IMR-90 (cell line): ENCODE measurements around the gene MYT1. TPM values are rescaled to one million over a fixed set of nuclear protein-coding genes. Genes with fewer than 3 reads are reported as not detected.
A peak's percentile ranks its signal among the peaks of the same experiment; 100 is the strongest.

Experiments used
- ATAC-seq: fragments of 200-7000 bp; cut with Tn5 transposase; 2 replicates; pipeline ENCODE4 v1.9.1; 2020; ENCODE audit warnings: low read depth, mild to moderate bottlenecking, moderate library complexity
- BruUV-seq: library from RNA; stranded (reverse); fragments of 400-500 nt; replicated peaks from 2 replicates; lab custom pipeline; 2021; lab: Mats Ljungman, UMichigan
- CTCF ChIA-PET: fragments of 300-600 bp; formaldehyde crosslinking; extraction: SDS; loops from one replicate; lab custom pipeline; 2021; ENCODE audit warnings: antibody characterized with exemption; lab: Yijun Ruan, JAX
- POLR2A ChIA-PET: fragments of 300-600 bp; sonication (Branson Sonifier 250); formaldehyde crosslinking; loops from one replicate; lab custom pipeline; 2022; ENCODE audit warnings: antibody characterized with exemption; ENCODE audit not compliant: unreplicated experiment; lab: Charles Lee
- DNase-seq: peaks from one replicate; pipeline ENCODE4 v3.0.0; 2013
- H2AFZ ChIP-seq: replicated peaks from 2 replicates; pipeline ENCODE3; 2013; ENCODE audit warnings: low read length, mild to moderate bottlenecking; ENCODE audit not compliant: poor library complexity
- H2AK5ac ChIP-seq: 2 replicates; pipeline ENCODE4 v1.6.1; 2013; ENCODE audit warnings: low read depth, low read length, inconsistent platforms
- H2AK9ac ChIP-seq: replicated peaks from 2 replicates; pipeline ENCODE3; 2013; ENCODE audit warnings: mild to moderate bottlenecking, low read depth, low read length, moderate library complexity; ENCODE audit not compliant: poor library complexity
- H2BK120ac ChIP-seq: 2 replicates; pipeline ENCODE4 v1.6.1; 2013; ENCODE audit warnings: low read depth, low read length, inconsistent platforms
- H2BK15ac ChIP-seq: 3 replicates; pipeline ENCODE4 v1.6.1; 2013; ENCODE audit warnings: low read depth, low read length, inconsistent platforms
- H2BK20ac ChIP-seq: 2 replicates; pipeline ENCODE4 v1.6.1; 2013; ENCODE audit warnings: low read depth, mild to moderate bottlenecking, inconsistent platforms, low read length, moderate library complexity
- H2BK5ac ChIP-seq: 2 replicates; pipeline ENCODE4 v1.6.1; 2013; ENCODE audit warnings: mild to moderate bottlenecking, low read depth, low read length, inconsistent platforms; ENCODE audit not compliant: poor library complexity, severe bottlenecking
- H3K14ac ChIP-seq: replicated peaks from 2 replicates; pipeline ENCODE4 v1.6.1; 2013; ENCODE audit warnings: low read depth, low read length, inconsistent platforms
- H3K18ac ChIP-seq: 2 replicates; pipeline ENCODE4 v1.6.1; 2013; ENCODE audit warnings: low read depth, low read length, control low read depth
- H3K23ac ChIP-seq: 2 replicates; pipeline ENCODE4 v1.6.1; 2013; ENCODE audit warnings: low read depth, low read length, inconsistent platforms
- H3K27ac ChIP-seq: 2 replicates; pipeline ENCODE4 v1.5.1; 2013; ENCODE audit warnings: mild to moderate bottlenecking, control low read depth, low read length; ENCODE audit not compliant: insufficient read depth
- H3K27me3 ChIP-seq: 2 replicates; pipeline ENCODE4 v1.6.1; 2013; ENCODE audit warnings: low read length; ENCODE audit not compliant: control insufficient read depth, insufficient read depth
- H3K36me3 ChIP-seq: 2 replicates; pipeline ENCODE4 v1.6.1; 2013; ENCODE audit warnings: low read length, mixed read lengths; ENCODE audit not compliant: control insufficient read depth, insufficient read depth
- H3K4ac ChIP-seq: 2 replicates; pipeline ENCODE4 v1.6.1; 2013; ENCODE audit warnings: low read depth, low read length, inconsistent platforms
- H3K4me1 ChIP-seq: 2 replicates; pipeline ENCODE4 v1.6.1; 2013; ENCODE audit warnings: low read length, mixed read lengths; ENCODE audit not compliant: control insufficient read depth, insufficient read depth
- H3K4me2 ChIP-seq: 2 replicates; pipeline ENCODE4 v1.6.1; 2013; ENCODE audit warnings: low read depth, mild to moderate bottlenecking, control low read depth, low read length, moderate library complexity
- H3K4me3 ChIP-seq: 2 replicates; pipeline ENCODE4 v1.5.1; 2013; ENCODE audit warnings: low read depth, mild to moderate bottlenecking, control low read depth, low read length, moderate library complexity; ENCODE audit not compliant: insufficient read depth
- H3K56ac ChIP-seq: 2 replicates; pipeline ENCODE4 v1.6.1; 2013; ENCODE audit warnings: low read length, inconsistent platforms; ENCODE audit not compliant: insufficient read depth; ENCODE audit errors: extremely low read depth
- H3K79me1 ChIP-seq, 2 experiments: 2 replicates each; pipeline ENCODE4 v1.6.1; 2013; ENCODE audit warnings: low read length in 2 of 2, inconsistent platforms in 1 of 2, low read depth in 1 of 2
- H3K9ac ChIP-seq: 2 replicates; pipeline ENCODE4 v1.6.1; 2013; ENCODE audit warnings: low read depth, low read length, control low read depth
- H3K9me1 ChIP-seq: 2 replicates; pipeline ENCODE4 v1.6.1; 2013; ENCODE audit warnings: low read length, inconsistent platforms; ENCODE audit not compliant: insufficient read depth
- H3K9me3 ChIP-seq: 2 replicates; pipeline ENCODE4 v1.6.1; 2013; ENCODE audit warnings: low read length; ENCODE audit not compliant: control insufficient read depth, insufficient read depth
- H4K20me1 ChIP-seq: 2 replicates; pipeline ENCODE4 v1.6.1; 2013; ENCODE audit warnings: low read length, inconsistent platforms; ENCODE audit not compliant: insufficient read depth
- H4K5ac ChIP-seq: 2 replicates; pipeline ENCODE4 v1.6.1; 2013; ENCODE audit warnings: mild to moderate bottlenecking, low read depth, low read length, control low read depth
- H4K8ac ChIP-seq, 2 experiments: 2 replicates each; pipeline ENCODE4 v1.6.1; 2013; ENCODE audit warnings: low read depth in 2 of 2, low read length in 2 of 2, control low read depth in 1 of 2, inconsistent platforms in 1 of 2
- H4K91ac ChIP-seq: 2 replicates; pipeline ENCODE4 v1.6.1; 2013; ENCODE audit warnings: low read depth, low read length, inconsistent platforms; ENCODE audit not compliant: insufficient read depth
- BHLHE40 ChIP-seq: fragments of 150-350 bp; IDR thresholded peaks from 2 replicates; pipeline ENCODE4 v1.6.1; 2016; ENCODE audit warnings: mild to moderate bottlenecking, low read depth, low read length
- CEBPB ChIP-seq: IDR thresholded peaks from 2 replicates; pipeline ENCODE4 v1.6.1; 2012; ENCODE audit warnings: low read depth, low read length, improper control_type of control experiment
- CHD1 ChIP-seq: IDR thresholded peaks from 2 replicates; pipeline ENCODE4 v1.6.1; 2012; ENCODE audit warnings: low read depth, low read length, improper control_type of control experiment
- FOS ChIP-seq: fragments of 150-350 bp; IDR thresholded peaks from 2 replicates; pipeline ENCODE4 v1.6.1; 2016; ENCODE audit warnings: low read depth, low read length
- MAZ ChIP-seq: IDR thresholded peaks from 2 replicates; pipeline ENCODE4 v1.6.1; 2012; ENCODE audit warnings: low read depth, mild to moderate bottlenecking, low read length, improper control_type of control experiment, moderate library complexity, borderline replicate concordance
- POLR2A ChIP-seq: IDR thresholded peaks from 2 replicates; pipeline ENCODE4 v1.6.1; 2012; ENCODE audit warnings: mild to moderate bottlenecking, low read depth, low read length
- SMC3 ChIP-seq: fragments of 150-350 bp; IDR thresholded peaks from 2 replicates; pipeline ENCODE4 v1.6.1; 2016; ENCODE audit warnings: low read depth, mild to moderate bottlenecking, antibody characterized with exemption, low read length, moderate library complexity
- WGBS, 2 experiments: methylation state at CpG; one replicate each; pipeline versions ENCODE4 v1.1.5 to v1.1.7; 2013; ENCODE audit warnings: missing lambda C conversion rate in 2 of 2; ENCODE audit not compliant: insufficient read length in 1 of 2; ENCODE audit errors: extremely low coverage in 2 of 2; 5-methylcytosine and 5-hydroxymethylcytosine counted together
- dilution Hi-C: fragments of 300-500 bp; cut with HindIII; formaldehyde crosslinking; loops from one replicate; pipeline ENCODE4 v1.14.3; 2018; ENCODE audit warnings: low sequenced_read_pairs; ENCODE audit not compliant: unreplicated experiment
- in situ Hi-C: fragments of 300-500 bp; cut with MboI; formaldehyde crosslinking; loops from 3 replicates; pipeline ENCODE4 v1.14.3; 2019; ENCODE audit warnings: low sequenced_read_pairs, inconsistent platforms, mixed read lengths
- intact Hi-C: fragments of 100-400 bp; cut with micrococcal nuclease; formaldehyde crosslinking; loops from 2 replicates; pipeline ENCODE4 v1.10.0; 2022
- polyA plus RNA-seq, 3 experiments: library from polyadenylated mRNA; depleted of rRNA; stranded (reverse); fragments of >200 nt; gene quantifications; 2 replicates each; pipeline ENCODE4 v1.2.3, GENCODE V29; 2012; ENCODE audit warnings: low replicate concordance in 1 of 3
- total RNA-seq: library from RNA; depleted of rRNA; stranded (reverse); fragments of >200 nt; gene quantifications from 2 replicates; pipeline ENCODE4 v1.2.3, GENCODE V29; 2012
- TF ChIP-seq, protein P1 (sequence below): fragments of 150-350 bp; IDR thresholded peaks from 2 replicates; pipeline ENCODE4 v1.6.1; 2016; ENCODE audit warnings: low read depth, mild to moderate bottlenecking, low read length, moderate library complexity, borderline replicate concordance
- TF ChIP-seq, protein P2 (sequence below): conservative IDR thresholded peaks from 2 replicates; pipeline ENCODE4 v1.5.1; 2012; ENCODE audit warnings: mild to moderate bottlenecking, low read depth, low read length, improper control_type of control experiment

The MYT1 gene
- total and polyA plus RNA-seq, 2 of the 4 experiments (the other 2 are of a cell fraction): not detected

- TF ChIP-seq, protein P1, sequence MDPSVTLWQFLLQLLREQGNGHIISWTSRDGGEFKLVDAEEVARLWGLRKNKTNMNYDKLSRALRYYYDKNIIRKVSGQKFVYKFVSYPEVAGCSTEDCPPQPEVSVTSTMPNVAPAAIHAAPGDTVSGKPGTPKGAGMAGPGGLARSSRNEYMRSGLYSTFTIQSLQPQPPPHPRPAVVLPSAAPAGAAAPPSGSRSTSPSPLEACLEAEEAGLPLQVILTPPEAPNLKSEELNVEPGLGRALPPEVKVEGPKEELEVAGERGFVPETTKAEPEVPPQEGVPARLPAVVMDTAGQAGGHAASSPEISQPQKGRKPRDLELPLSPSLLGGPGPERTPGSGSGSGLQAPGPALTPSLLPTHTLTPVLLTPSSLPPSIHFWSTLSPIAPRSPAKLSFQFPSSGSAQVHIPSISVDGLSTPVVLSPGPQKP: no peak
- TF ChIP-seq CEBPB (no peak), SMC3 (no peak)
Observed at GRCh38 chr20:64224351-64225170, 60.3 kb downstream of the MYT1 start (continued).

GRCh38 chr20:64225171-64225595 is 60.9 kb downstream of the MYT1 start:
- no peak overlapping the region for H3K56ac ChIP-seq
- H3K4me1 ChIP-seq: peaks cover 27% of the 10 kb centered on the region
- peak overlapping the region; percentile 66 for H3K4ac ChIP-seq
- H3K79me1 ChIP-seq: no peaks in the 10 kb centered on the region; a peak in 1 of 4 replicates
- peak overlapping the region; percentile 65 for H3K27ac ChIP-seq
- H3K9ac ChIP-seq: no peak overlapping the region
- intact Hi-C loops (no loop called here), in situ Hi-C loops (no loop called here), dilution Hi-C loops (no loop called here)
- no peaks in the 10 kb centered on the region for H3K36me3 ChIP-seq
- CTCF ChIA-PET: no interaction called here
- POLR2A ChIA-PET: no interaction called here
- 76% methylated on average over 5 of the region's 14 CpGs; no CpG with 5 or more reads in 1 of the 2 experiments for WGBS, 2 experiments
- H3K27me3 ChIP-seq: peaks cover 4% of the 10 kb centered on the region
- H3K9me3 ChIP-seq: no peaks in the 10 kb centered on the region
- H3K9me1 ChIP-seq: peaks cover 19% of the 10 kb centered on the region
- H3K23ac ChIP-seq: no peak overlapping the region
- peak overlapping the region; percentile 56; the same call in 2 of the 3 replicates for H2BK15ac ChIP-seq
- no peak overlapping the region for H3K4me3 ChIP-seq
- peak overlapping the region; percentile 12 for H3K18ac ChIP-seq
- peak overlapping the region; percentile 50 for H2BK120ac ChIP-seq
- H4K5ac ChIP-seq: 0 out of 2 replicates have a peak overlapping the region, but pooled peaks have one; percentile 53
- peak overlapping the region; percentile 66; the same call in 1 of the 2 replicates for H3K14ac ChIP-seq
- BruUV-seq: no TSS peak
- no peak overlapping the region for H3K4me2 ChIP-seq
- peak overlapping the region; percentile 64; the same call in 1 of the 2 replicates for H2BK20ac ChIP-seq
- no peaks in the 10 kb centered on the region for H4K20me1 ChIP-seq
- peak overlapping the region; percentile 73 for H4K91ac ChIP-seq
- ATAC-seq (no peak), DNase-seq (no peak)
- peak overlapping the region; percentile 38 to 50; a peak in 2 of 4 replicates for H4K8ac ChIP-seq
- H2AFZ ChIP-seq: peak overlapping the region; percentile 58
- peak overlapping the region; percentile 45 for H2BK5ac ChIP-seq
- H2AK5ac ChIP-seq: peak overlapping the region; percentile 97
- H2AK9ac ChIP-seq: peak overlapping the region; percentile 58
- TF ChIP-seq, protein P2, sequence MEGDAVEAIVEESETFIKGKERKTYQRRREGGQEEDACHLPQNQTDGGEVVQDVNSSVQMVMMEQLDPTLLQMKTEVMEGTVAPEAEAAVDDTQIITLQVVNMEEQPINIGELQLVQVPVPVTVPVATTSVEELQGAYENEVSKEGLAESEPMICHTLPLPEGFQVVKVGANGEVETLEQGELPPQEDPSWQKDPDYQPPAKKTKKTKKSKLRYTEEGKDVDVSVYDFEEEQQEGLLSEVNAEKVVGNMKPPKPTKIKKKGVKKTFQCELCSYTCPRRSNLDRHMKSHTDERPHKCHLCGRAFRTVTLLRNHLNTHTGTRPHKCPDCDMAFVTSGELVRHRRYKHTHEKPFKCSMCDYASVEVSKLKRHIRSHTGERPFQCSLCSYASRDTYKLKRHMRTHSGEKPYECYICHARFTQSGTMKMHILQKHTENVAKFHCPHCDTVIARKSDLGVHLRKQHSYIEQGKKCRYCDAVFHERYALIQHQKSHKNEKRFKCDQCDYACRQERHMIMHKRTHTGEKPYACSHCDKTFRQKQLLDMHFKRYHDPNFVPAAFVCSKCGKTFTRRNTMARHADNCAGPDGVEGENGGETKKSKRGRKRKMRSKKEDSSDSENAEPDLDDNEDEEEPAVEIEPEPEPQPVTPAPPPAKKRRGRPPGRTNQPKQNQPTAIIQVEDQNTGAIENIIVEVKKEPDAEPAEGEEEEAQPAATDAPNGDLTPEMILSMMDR: no peak
- no peak for TF ChIP-seq CHD1
- TF ChIP-seq SMC3: no peak
- no peak for TF ChIP-seq FOS
- TF ChIP-seq, protein P1: no peak
- no peak for TF ChIP-seq POLR2A
- no peak for TF ChIP-seq BHLHE40
- no peak for TF ChIP-seq MAZ
